Kidney tubule cell (primary cell): ENCODE measurements around the gene LRCH1.

Source experiments
- DNase-seq: peaks from one replicate; pipeline ENCODE4 v3.0.0-alpha.2; 2018; ENCODE audit warnings: low spot score

Gene LRCH1

GRCh38 chr13:46535825-46536224, 17.1 kb upstream of the LRCH1 start:
- DNase-seq, result no peak

- DNase-seq, result no peak
Observed at GRCh38 chr13:46536341-46536740, 16.6 kb upstream of the LRCH1 start.

- no peak for DNase-seq
Observed at GRCh38 chr13:46539231-46539630, 13.7 kb upstream of the LRCH1 start.

GRCh38 chr13:46541210-46541609, 11.8 kb upstream of the LRCH1 start:
- peak; percentile 82 for DNase-seq

GRCh38 chr13:46542833-46543232, 10.1 kb upstream of the LRCH1 start:
- DNase-seq, result no peak

GRCh38 chr13:46543287-46543686, 9.7 kb upstream of the LRCH1 start:
- DNase-seq, result no peak

GRCh38 chr13:46544208-46544607, 8.8 kb upstream of the LRCH1 start:
- no peak for DNase-seq

GRCh38 chr13:46544811-46545210, 8.2 kb upstream of the LRCH1 start:
- DNase-seq, result no peak

GRCh38 chr13:46546084-46546768, 6.7 kb upstream of the LRCH1 start:
- no peak for DNase-seq

GRCh38 chr13:46550822-46551221, 2.1 kb upstream of the LRCH1 start:
- no peak for DNase-seq

GRCh38 chr13:46551410-46552302, 1.3 kb upstream of the LRCH1 start:
- DNase-seq, result peak; percentile 90

GRCh38 chr13:46552303-46552682, 677 bp upstream of the LRCH1 start:
- DNase-seq, result no peak

GRCh38 chr13:46553521-46553885, 533 bp downstream of the LRCH1 start:
- no peak for DNase-seq

GRCh38 chr13:46553886-46554858, 1.2 kb downstream of the LRCH1 start:
- DNase-seq, result peak; percentile 90

- peak; percentile 34 for DNase-seq
Observed at GRCh38 chr13:46554951-46555350, 2.0 kb downstream of the LRCH1 start.

- DNase-seq, result no peak
Observed at GRCh38 chr13:46555722-46556417, 2.9 kb downstream of the LRCH1 start.

- DNase-seq, result no peak
Observed at GRCh38 chr13:46556418-46556779, 3.4 kb downstream of the LRCH1 start.

GRCh38 chr13:46559272-46559805, 6.4 kb downstream of the LRCH1 start:
- DNase-seq, result no peak

GRCh38 chr13:46560778-46561177, 7.8 kb downstream of the LRCH1 start:
- no peak for DNase-seq

GRCh38 chr13:46561286-46561685, 8.3 kb downstream of the LRCH1 start:
- no peak for DNase-seq

- no peak for DNase-seq
Observed at GRCh38 chr13:46561691-46562090, 8.7 kb downstream of the LRCH1 start.

GRCh38 chr13:46562152-46562551, 9.2 kb downstream of the LRCH1 start:
- no peak for DNase-seq
